Left ventricle myocardium inferior (tissue), 1 donor: ENCODE measurements around the gene ZNF557. TPM values are rescaled to one million over a fixed set of nuclear protein-coding genes. Genes with fewer than 3 reads are reported as not detected.

ENCODE experiments used
- DNase-seq: peaks from one replicate; pipeline ENCODE4 v3.0.0-alpha.2; 2020
- H3K27ac ChIP-seq: fragments of 200-600 bp; replicated peaks from 2 replicates; pipeline ENCODE4 v1.8.0; 2021
- H3K27me3 ChIP-seq: fragments of 200-600 bp; 2 replicates; pipeline ENCODE4 v1.8.0; 2021; ENCODE audit warnings: low read depth
- H3K36me3 ChIP-seq: fragments of 200-600 bp; 2 replicates; pipeline ENCODE4 v1.8.0; 2021
- H3K4me1 ChIP-seq: fragments of 200-600 bp; 2 replicates; pipeline ENCODE4 v1.8.0; 2021
- H3K4me3 ChIP-seq: fragments of 200-600 bp; 2 replicates; pipeline ENCODE4 v1.8.0; 2021; ENCODE audit warnings: mild to moderate bottlenecking, moderate library complexity
- H3K9me3 ChIP-seq: fragments of 200-600 bp; replicated peaks from 2 replicates; pipeline ENCODE4 v1.8.0; 2021
- intact Hi-C: fragments of 100-400 bp; cut with micrococcal nuclease; formaldehyde crosslinking; loops from one replicate; pipeline ENCODE4 v1.11.0; 2022
- total RNA-seq: library from RNA; stranded (reverse); fragmentation: NEBNext Ultra II Directional; extraction: Animal tissue kit (Norgen Biotek cat#: 25700); gene quantifications from one replicate; pipeline ENCODE4 v1.2.1, GENCODE V29; 2021
- TF ChIP-seq, protein P1 (sequence below): fragments of 200-600 bp; IDR thresholded peaks from 2 replicates; pipeline ENCODE4 v1.8.0; 2021; ENCODE audit warnings: antibody characterized with exemption, mild to moderate bottlenecking, borderline replicate concordance
- donor health status: DM: no; HTN: yes; CAD: no; lungs with severe emphysema.

Gene ZNF557
- total RNA-seq, 1 donor from 2014 or later = 3.5 TPM

- Histone ChIP-seq H3K4me1 (peaks cover 24% of the 10 kb centered on the region), H3K27me3 (no peaks in the 10 kb centered on the region), H3K4me3 (no peak overlapping the region), H3K9me3 (peaks cover 7% of the 10 kb centered on the region), H3K36me3 (peaks cover 51% of the 10 kb centered on the region), H3K27ac (no peak overlapping the region)
- intact Hi-C loops = no loop called here
- TF ChIP-seq, protein P1, sequence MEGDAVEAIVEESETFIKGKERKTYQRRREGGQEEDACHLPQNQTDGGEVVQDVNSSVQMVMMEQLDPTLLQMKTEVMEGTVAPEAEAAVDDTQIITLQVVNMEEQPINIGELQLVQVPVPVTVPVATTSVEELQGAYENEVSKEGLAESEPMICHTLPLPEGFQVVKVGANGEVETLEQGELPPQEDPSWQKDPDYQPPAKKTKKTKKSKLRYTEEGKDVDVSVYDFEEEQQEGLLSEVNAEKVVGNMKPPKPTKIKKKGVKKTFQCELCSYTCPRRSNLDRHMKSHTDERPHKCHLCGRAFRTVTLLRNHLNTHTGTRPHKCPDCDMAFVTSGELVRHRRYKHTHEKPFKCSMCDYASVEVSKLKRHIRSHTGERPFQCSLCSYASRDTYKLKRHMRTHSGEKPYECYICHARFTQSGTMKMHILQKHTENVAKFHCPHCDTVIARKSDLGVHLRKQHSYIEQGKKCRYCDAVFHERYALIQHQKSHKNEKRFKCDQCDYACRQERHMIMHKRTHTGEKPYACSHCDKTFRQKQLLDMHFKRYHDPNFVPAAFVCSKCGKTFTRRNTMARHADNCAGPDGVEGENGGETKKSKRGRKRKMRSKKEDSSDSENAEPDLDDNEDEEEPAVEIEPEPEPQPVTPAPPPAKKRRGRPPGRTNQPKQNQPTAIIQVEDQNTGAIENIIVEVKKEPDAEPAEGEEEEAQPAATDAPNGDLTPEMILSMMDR = no peak
- no peak for DNase-seq
These were observed 67.6 kb downstream of the ZNF557 start for GRCh38 chr19:7137120-7137519.

Other genes with a start within 250 kb of the ZNF557 start
- not detected for gene ADGRE1, start 182.1 kb upstream of the ZNF557 start, total RNA-seq
- gene MBD3L2B, start 48.3 kb upstream of the ZNF557 start, total RNA-seq = not detected
- gene MBD3L5, start 39.1 kb upstream of the ZNF557 start, total RNA-seq = not detected
- not detected for gene MBD3L4, start 29.5 kb upstream of the ZNF557 start, total RNA-seq
- not detected for gene MBD3L2, start 20.4 kb upstream of the ZNF557 start, total RNA-seq
- not detected for gene MBD3L3, start 11.0 kb upstream of the ZNF557 start, total RNA-seq
- 85.3 TPM for gene INSR, start 224.7 kb downstream of the ZNF557 start, total RNA-seq